ENCODE measurements around the gene RAB7B. TPM values are rescaled to one million over a fixed set of nuclear protein-coding genes. Genes with fewer than 3 reads are reported as not detected.

Gene RAB7B, protein sequence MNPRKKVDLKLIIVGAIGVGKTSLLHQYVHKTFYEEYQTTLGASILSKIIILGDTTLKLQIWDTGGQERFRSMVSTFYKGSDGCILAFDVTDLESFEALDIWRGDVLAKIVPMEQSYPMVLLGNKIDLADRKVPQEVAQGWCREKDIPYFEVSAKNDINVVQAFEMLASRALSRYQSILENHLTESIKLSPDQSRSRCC
- total RNA-seq, result 0.66 and 2.4 TPM in 2 replicates

GRCh38 chr1:206002871-206003801 is at the start of gene RAB7B:
Gene RAB7B (minus strand): TSS chr1:206003395. CDS start chr1:205994135, 9,260 bp downstream.

DNA sequence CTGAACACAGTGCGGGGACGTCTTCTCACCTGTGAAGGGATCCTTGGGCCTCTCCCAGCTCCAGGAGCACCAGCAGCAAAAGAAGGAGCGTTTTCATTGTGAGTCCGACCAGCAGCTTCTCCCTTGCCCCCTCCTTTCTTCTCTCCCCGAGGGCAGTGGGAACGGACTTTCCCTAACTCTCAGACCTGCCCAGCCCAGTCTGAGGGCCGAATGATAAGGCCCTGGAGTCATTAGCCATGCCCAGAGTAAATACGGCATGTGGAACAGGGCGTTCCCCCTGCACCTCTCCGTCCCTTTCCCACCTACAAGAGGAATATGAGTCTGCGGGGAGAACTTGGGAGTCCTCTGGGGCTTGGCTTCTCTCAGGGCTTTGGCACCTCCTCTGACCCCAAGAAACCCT is 20.5 kb upstream of the RAB7B start, which contains the start of gene CTSE:
TSS of gene CTSE (minus strand) at position 201 of the 400 bp plus-strand sequence. CDS start at position 97, 104 bp downstream.

DNA sequence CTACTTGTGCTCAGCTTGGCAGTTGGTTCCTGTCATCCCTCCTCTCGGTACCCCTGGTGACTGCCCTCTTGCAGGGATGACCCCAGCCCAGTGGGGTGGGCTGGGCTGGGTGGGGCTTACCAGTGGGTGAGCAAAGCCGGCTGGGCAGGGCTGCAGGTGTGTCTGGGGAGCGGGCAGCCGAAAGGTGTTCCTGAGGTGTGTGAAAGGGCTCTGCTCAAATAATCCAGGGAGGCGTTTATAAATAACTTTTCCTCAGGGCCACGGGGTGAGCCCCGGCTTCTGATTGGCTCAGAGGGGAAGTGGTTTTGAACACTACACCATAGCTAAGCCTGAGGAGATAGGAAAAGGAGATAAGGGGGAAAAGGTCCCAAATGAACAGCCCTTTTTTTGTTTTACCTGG is 60.0 kb downstream of the RAB7B start, which contains the start of gene SLC26A9:
TSS of gene SLC26A9 (minus strand) at position 212 of the 400 bp plus-strand sequence. CDS start 7,636 bp downstream, outside the sequence.

Other genes starting within 250 kb of the RAB7B start
- 15.3 and 18.4 TPM in 2 replicates for gene RAB29, start 227.9 kb downstream of the RAB7B start, total RNA-seq
- gene SLC41A1, start 190.2 kb downstream of the RAB7B start, total RNA-seq, result 17.0 and 21.2 TPM in 2 replicates
- not detected in 2 replicates for gene PM20D1, start 153.3 kb downstream of the RAB7B start, total RNA-seq
- not detected in 2 replicates for gene SLC26A9, start 59.9 kb downstream of the RAB7B start, total RNA-seq
- gene CTSE, start 20.5 kb upstream of the RAB7B start, total RNA-seq, result not detected in 2 replicates
- not detected in 2 replicates for gene RHEX, start 49.8 kb upstream of the RAB7B start, total RNA-seq
- gene AVPR1B, start 114.0 kb upstream of the RAB7B start, total RNA-seq, result not detected in 2 replicates
- 3.1 and 7.3 TPM in 2 replicates for gene FAM72A, start 199.4 kb upstream of the RAB7B start, total RNA-seq
- 42.2 and 87.9 TPM in 2 replicates for gene SRGAP2, start 200.1 kb upstream of the RAB7B start, total RNA-seq